Measurements from ENCODE around the gene TNFAIP3.
"Not testable (repeated sequence)": the region's sequence is repeated elsewhere in the genome, so short reads cannot be mapped to it uniquely, and the experiment has no call there.

TNFAIP3 gene

DNA sequence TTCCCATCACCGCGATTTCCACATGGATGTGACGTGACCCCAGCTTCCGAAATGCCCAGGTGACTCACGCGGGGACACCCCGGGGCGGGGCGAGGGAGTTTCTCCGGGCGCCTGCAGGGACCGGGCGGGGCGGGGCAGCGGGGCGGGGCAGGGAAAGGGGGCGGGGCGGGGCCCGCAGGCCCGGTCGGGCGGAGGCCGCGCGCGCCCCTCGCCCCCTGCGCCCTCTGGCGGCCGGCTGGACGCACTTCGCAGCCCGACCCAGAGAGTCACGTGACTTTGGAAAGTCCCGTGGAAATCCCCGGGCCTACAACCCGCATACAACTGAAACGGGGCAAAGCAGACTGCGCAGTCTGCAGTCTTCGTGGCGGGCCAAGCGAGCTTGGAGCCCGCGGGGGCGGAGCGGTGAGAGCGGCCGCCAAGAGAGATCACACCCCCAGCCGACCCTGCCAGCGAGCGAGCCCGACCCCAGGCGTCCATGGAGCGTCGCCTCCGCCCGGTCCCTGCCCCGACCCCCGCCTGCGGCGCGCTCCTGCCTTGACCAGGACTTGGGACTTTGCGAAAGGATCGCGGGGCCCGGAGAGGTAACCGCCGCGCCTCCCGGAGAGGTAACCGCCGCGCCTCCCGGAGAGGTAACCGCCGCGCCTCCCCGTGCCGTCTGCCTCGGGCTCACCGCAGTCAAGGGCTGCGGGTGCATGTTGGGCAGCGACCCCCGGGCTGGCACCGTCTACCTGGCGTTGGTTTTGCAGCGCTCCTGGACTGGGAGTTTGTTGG, at the start of gene TNFAIP3:
Gene TNFAIP3, plus strand, starts transcription at position 346 of the 771 bp plus-strand sequence. CDS start 3,969 bp downstream, outside the sequence.
- DNase-seq, result peak; percentile 97 to 98

DNA sequence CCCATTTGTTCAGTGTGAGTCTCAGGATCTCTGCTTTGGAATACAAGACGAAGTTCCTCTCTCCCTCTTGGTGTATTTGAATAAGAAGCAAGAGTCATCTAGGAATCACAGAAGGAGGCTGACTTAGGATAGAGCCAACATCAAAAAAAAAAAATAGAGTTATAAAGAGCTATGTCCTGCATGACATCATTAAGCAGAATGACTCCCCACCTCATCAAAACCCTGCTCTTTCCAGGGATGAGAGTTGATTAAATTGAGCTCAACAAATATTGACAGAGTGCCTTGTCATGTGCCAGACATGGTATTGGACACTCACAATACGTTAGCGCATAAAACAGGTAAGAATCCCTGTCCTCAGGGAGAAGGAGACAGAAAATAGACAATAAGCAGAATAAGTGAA, 48.6 kb upstream of the TNFAIP3 start:
- no peak for DNase-seq

DNA sequence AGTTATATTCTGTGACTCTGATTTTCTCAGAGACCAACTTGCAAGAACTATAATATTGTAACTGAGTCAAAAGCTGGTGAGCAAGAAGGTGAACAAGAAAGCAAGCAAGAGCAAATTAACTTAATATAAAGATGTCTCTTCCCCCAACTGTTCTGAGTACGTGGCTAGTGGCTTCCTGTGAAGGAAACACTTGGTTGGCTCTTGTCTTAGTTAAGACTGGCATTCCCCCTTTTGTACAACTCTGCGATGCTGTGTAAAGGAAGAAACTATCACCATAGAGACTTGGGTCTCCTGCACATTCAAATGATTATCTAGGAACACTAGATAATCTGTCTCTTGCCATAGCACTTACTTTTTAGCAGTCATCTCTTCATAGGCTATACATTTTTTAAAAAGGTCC, 47.3 kb upstream of the TNFAIP3 start:
- peak; percentile 75 to 88 for DNase-seq

DNA sequence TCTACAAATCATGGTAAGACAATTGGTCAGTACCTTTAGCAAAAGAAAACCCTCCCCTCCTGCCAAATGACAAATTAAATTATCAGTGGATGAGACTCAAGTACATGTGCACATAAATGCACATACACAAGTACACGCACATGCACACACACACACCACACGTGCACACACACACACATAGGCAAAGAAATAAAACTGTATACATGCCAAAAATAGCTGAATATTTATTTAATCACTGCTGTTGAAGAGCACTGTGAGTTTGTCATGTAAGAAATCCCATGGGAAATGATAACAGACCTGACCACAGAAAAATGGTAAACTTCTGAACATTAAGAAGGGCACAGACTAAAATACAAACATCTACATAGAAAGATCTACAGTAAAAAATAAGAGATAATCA, 46.6 kb upstream of the TNFAIP3 start:
- no peak for DNase-seq

DNA sequence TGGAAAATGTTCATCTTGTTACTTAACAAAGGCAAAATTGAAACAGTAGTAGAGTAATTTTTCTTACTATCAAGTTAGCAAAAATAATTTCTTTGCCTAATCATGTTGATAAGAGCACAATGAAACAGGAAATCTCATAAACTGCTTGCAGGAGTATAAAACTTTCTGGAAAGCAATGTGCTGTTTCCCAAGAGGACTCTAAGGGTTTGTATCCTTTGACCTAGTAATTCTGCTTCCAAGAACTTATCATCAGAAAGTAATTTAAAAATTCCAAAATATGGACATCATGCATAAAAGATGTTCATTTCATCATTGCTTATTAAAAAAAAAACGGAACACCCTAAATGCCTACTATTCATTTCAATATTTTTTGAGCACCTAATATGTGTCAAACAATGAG, 46.1 kb upstream of the TNFAIP3 start:
- no peak for DNase-seq

DNA sequence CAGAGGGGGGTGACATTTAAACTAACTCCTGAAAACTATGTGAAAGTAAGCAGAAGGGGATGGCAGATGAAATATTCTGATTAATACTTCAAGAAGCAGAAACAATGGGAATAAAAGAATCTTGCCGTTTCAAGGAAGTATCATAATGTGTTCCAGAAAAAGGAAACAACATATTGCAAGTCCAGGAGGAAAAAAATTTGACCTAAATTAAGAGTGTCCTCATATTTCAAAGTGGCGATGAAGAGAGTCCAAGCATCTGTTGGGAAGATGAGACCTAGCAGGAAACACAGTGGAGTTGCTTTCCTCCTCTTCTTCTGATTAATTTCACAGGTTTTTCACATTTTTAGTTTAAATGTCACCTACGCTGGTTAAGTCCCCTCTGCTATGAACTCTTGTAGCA, 45.6 kb upstream of the TNFAIP3 start:
- no peak for DNase-seq

DNA sequence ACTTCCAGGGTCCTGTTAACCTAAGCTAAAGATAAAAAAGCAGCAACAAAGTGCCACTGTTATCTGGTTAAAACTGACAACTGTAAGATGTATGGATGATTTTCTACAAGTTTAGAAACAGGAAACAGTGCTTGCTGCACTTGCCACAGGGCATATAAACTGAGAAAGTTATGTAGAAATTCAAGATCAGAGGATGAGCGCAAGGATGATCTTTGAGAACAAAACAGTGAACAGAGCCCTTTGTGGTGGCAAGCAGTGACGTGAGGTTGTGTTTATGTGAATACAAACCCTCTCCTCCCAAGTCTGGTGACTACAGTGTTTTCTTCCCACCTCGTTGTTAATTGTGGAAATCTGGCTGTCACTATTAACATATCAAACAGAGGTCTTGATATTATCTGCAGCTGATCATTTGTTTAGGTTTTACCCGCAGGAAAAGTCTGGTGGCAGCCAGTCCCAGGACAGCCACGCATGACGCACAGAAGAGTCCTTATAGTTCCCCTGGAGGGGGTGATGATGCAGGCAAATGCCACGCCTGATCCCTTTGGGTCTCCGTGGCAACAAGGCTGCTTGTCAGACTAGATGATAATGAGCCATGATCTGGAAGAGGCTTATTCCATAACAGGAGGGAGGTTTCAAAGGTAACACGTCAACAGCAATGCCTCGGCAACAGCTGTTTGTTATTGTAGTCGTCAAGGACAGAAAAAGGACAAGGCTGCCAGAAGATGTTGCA, 43.1 kb upstream of the TNFAIP3 start:
- DNase-seq, result peak; percentile 96 to 97

DNA sequence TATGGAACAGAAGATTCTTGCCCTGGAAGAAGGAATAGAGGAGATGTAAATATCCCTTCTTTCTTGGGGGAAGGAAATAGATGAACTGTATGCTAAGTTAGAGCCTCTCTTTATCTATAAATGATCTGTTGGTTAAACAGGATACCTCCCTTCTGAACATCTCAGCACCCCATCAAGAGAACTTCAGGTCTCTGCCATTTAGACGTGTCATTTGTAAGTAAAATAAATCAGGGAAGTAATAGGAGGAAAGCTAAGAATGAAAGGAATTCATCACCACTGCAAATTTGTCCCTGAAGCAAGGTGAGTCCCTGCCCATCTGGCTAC, 42.5 kb upstream of the TNFAIP3 start:
- no peak for DNase-seq

DNA sequence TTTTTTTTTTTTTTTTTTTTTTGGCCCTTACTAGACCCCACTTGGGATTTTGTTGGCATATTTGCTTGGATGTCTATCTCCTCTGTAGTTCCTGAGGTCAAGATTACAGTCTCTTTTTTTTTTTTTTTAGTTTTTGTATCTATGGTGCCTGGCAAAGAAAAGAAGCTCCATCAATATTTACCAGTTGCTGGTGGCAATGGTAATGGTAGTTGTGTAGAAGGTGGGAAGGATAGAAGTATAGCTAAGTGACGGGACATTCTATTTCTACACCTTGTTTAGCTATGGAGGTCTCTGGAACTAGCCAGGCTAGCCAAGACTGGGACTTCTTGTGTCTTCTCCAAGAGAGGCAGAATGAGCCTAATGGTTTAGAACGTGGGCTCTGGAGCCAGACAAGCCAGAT, 42.2 kb upstream of the TNFAIP3 start:
- peak in 1 of 2 donors; percentile 33 for DNase-seq

DNA sequence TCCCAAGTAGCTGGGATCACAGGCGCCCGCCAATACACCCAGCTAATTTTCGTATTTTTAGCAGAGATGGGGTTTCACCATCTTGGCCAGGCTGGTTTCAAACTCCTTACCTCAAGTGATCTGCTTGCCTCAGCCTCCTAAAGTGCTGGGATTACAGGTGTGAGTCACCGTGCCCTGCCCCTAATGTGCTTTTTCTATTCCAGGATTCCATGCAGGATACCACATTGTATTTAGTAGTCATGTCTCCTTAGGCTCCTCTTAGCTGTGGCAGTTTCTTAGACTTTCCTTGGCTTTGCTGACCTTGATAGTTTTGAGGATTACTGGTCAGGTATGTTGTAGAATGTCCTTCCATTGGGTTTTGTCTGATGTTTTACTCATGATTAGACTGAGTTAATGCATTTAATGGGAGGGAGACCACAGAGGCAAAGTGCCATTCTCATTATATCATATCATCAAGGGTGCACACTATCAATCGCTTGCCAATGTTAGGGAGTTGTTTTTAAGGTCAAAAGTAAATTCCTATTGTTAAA, 39.6 kb upstream of the TNFAIP3 start:
- no peak for DNase-seq

DNA sequence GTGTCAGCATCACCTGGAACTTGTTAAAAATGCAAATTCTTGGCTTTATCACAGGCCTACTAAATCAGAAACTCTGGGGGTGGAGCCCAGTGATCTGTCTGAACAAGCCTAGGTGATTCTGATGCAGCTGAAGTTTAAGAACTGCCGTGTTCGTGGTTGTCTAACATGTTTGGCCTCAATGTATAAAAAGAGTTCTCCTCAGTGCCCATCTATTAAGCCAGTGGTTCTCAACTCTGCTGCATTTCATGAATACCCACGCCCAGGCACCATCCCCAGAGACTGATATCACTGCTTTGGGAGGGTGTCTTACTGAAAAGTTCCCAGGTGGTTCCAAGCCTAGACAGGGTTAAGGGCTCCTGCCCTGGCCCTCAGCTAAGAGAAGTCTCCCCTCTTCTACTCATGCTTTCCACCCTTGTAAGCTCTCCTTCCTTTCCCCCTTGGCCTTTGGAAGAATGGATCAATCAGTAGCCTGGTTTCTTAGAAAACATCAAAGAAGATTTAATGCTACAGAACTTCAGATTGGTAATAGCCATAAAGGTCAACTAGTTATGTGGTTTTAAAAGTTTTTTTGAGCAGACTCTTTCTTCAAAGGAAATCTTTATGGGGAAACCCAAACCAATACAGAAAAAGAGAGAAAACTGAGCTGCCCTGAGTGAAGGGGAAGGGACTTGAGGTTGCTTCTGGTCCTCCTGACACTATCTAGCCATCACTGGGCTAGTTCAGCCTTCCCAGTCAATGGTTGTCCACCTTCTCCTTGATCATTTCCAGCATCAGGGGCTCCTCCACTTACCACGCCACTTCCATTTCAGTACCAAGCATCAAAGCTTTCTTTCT, 38.9 kb upstream of the TNFAIP3 start:
- peak; percentile 27 to 72 for DNase-seq

DNA sequence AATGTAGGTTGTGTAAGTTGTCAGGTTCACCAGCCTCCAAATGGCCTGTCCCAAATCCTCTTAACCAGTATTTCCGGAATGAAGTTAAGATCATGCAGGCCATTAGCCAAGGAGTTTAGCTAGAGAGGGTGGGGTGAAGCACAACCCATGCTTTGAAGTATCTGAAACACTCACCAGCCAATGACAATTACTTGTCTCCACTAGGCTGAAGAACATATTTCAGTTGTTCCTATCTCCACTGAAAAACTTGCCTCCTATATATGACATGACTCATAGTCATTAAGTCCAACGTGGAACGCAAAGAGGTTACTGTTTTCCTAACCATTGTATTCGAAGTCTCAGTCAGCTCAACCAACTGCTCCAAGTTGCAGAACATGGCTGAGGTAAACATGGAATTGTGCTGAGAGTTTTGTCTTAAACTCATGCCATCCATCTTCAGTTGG, 37.4 kb upstream of the TNFAIP3 start:
- no peak for DNase-seq

DNA sequence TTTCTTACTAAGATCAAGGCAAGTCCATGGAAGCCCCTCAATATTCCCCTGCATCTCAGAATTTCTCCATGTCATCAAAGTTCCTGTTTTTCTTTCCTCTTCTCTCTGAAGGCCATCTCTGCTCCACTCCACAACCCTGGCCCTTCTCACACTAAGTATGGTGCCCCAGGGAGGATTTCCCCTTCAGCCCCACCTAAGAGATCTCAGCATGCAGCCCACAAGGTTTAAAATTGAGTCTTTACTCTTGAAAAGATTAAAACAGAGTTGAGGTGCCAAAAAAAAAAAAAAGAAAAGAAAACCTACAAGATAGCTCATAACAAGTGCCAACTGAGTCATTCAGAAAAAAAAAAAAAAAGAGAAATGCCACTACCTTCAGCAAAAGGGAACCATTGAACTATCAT, 36.5 kb upstream of the TNFAIP3 start:
- DNase-seq, result no peak

DNA sequence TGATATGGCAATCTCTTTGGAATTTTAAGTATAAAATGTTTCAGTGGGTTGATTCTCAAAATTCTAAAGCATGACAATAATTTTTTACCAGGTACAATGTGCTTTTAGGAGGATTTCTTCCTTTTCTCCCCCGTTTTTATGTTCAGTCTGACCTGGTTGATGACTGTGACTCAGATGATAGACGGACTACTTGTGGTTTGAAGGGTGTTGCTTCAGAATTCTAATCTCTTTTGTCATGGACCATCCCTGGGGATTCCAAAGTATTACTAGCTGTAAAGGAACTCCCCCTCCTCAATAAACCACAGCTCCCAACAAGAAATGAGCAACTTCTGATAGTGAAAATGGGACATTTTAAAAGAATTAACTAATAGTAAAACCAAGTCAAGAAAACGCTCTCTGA, 34.9 kb upstream of the TNFAIP3 start:
- no peak for DNase-seq

DNA sequence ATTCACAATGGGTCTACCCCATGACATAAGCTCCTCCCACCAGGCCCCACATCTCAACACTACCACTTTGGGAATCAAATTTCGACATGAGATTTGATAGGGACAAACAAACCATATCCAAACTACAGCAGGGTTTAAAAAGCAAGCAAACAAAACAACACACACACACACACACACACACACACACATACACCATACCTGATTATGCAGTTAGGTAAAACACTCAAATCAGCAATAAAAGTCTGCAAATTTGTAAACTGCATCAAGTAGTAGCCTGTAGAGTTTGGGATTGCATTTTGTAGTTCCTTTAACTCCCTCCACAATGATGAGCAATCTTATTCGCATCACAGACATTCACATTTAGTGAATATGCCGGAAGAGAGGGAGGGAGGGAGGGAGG, 32.6 kb upstream of the TNFAIP3 start:
- DNase-seq, result no peak

DNA sequence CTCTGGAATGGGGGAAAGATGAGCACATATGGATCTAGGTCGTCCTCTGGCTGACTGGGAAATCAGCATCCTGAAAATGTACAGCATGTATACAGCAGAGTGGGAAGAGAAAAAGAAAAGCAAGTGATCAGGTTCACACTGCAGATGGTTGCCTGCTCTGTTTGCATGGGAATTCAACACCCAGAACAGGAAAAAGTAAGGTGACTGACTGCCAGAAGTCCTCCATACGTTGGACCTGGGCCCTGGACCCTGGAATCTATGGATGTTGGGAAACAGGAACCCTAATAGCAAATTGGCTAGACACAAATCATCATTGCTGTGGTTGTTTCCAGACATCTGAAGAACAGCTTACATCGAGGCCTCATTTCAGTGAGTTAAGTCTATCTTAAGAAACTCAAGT, 30.3 kb upstream of the TNFAIP3 start:
- DNase-seq, result no peak

DNA sequence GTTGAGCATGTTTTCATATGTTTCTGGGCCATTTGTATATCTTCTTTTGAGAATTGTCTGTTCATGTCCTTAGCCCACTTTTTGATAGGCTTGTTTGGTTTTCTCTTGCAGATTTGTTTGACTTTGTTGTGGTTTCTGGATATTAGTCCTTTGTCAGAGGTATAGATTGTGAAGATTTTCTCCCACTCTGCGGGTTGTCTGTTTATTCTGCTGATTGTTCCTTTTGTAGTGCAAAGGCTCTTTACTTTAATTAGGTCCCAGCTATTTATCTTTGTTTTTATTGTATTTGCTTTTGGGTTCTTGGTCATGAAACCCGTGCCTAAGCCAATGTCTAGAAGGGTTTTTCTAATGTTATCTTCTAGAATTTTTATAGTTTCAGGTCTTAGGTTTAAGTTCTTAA, 29.0 kb upstream of the TNFAIP3 start:
- not testable (repeated sequence) for DNase-seq

DNA sequence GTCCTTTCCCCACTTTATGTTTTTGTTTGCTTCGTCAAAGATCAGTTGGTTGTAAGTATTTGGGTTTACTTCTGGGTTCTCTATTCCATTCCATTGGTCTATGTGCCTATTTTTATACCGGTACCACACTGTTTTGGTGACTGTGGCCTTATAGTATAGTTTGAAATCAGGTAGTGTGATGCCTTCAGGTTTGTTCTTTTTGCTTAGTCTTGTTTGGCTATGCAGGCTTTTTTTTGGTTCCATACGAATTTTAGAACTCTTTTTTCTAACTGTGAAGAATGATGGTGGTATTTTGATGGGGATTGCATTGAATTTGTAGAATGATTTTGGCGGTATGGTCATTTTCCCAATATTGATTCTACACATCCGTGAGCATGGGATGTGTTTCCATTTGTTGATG, 28.5 kb upstream of the TNFAIP3 start:
- DNase-seq, result not testable (repeated sequence)

DNA sequence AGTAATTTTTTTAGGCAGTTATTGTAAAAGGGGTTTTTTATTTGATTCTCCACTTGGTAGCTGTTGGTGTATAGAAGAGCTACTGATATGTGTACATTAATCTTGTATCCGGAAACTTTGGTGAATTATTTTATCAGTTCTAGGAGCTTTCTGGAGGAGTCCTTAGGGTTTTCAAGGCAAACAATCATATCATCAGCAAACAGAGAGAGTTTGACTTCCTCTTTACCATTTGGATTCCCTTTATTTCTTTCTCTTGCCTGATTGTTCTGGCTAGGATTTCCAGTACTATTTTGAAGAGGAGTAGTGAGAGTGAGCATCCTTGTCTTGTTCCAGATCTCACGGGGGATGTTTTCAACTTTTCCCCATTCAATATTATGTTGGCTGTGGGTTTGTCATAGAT, 28.0 kb upstream of the TNFAIP3 start:
- no peak for DNase-seq

DNA sequence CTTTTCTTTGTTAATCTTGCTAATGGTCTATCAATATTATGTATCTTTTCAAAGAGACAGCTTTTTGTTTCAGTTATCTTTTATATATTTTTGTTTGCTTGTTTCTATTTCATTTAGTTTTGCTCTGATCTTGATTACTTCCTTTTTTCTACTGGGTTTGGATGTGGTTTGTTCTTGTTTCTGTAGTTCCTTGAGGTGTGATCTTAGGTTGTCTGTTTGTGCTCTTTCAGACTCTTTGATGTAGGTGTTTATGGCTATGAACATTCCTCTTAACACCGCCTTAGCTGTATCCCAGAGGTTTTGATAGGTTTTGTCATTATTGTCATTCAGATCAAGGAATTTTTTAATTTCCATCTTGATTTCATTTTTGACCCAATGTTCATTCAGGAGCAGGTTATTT, 26.8 kb upstream of the TNFAIP3 start:
- DNase-seq, result no peak

DNA sequence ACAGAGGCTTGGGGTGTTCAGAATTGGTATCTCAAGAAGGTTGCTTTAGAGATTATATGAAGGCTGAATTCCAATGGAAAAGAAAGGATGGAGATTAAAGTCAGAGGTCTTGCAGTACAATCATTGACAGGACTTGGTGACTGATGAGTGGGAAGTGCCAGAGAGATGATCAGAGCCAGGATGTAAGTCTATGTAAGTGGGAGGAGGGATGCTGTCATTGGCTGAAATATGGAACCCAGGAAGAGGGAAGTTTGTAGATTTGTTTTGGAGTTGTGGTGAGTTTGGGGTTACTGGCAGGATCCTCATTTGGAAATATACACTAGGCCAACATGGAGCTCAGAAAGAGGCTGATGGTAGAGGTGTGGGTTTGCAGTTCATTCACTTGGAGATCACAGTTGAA, 23.8 kb upstream of the TNFAIP3 start:
- no peak for DNase-seq

DNA sequence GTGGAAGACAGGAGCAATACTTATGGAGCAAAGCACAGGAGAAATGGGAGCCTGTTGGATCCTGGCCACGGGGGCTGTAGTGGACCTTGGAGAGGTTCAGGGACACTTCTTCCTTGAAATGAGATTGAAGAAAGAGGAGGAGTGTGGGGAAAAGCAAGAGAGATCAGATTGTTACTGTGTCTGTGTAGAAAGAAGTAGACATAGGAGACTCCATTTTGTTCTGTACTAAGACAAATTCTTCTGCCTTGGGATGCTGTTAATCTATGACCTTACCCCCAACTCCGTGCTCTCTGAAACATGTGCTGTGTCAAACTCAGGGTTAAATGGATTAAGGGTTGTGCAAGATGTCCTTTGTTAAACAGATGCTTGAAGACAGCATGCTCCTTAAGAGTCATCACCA, 22.7 kb upstream of the TNFAIP3 start:
- DNase-seq, result not testable (repeated sequence)

DNA sequence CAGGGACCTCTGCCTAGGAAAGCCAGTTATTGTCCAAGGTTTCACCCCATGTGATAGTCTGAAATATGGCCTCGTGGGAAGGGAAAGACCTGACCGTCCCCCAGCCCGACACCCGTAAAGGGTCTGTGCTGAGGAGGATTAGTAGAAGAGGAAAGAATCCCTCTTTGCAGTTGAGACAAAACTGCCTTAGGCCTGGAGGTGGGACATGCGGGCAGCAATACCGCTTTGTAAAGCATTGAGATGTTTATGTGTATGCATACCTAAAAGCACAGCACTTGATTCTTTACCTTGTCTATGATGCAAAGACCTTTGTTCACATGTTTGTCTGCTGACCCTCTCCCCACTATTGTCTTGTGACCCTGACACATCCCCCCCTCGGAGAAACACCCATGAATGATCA, 22.3 kb upstream of the TNFAIP3 start:
- not testable (repeated sequence) for DNase-seq

Measured in CD4-positive, alpha-beta T cell treated with Interleukin-4 for 1 hour (primary cell).